HCT116 (cell line): ENCODE data around the gene FAM114A1. TPM values are rescaled to one million over a fixed set of nuclear protein-coding genes. Genes with fewer than 3 reads are reported as not detected.

ENCODE experiments used
- ATAC-seq: fragments of 200-7000 bp; cut with Tn5 transposase; 2 replicates; pipeline ENCODE4 v1.9.1; 2020; ENCODE audit warnings: mild to moderate bottlenecking, moderate library complexity
- BruUV-seq: library from RNA; stranded (reverse); fragments of 400-500 nt; replicated peaks from 2 replicates; lab custom pipeline; 2021; lab: Mats Ljungman, UMichigan
- CTCF ChIA-PET: fragments of 300-600 bp; sonication (Branson Sonifier 250); formaldehyde crosslinking; loops from one replicate; lab custom pipeline; 2021; ENCODE audit warnings: antibody characterized with exemption; lab: Charles Lee
- POLR2A ChIA-PET: fragments of 300-600, 350-600 bp; sonication (Branson Sonifier 250); formaldehyde crosslinking; loops from one replicate; lab custom pipeline; 2021; ENCODE audit warnings: antibody characterized with exemption; lab: Charles Lee
- RAD21 ChIA-PET, 2 experiments: fragments of 300-600 bp; sonication (Branson Sonifier 250); formaldehyde crosslinking; loops; one replicate each; lab custom pipeline; 2023; ENCODE audit warnings: low total read pairs in 2 of 2; ENCODE audit not compliant: uncharacterized antibody in 2 of 2, unreplicated experiment in 2 of 2, low non-redundant PET in 1 of 2; lab: Charles Lee
- DNase-seq: peaks from one replicate; pipeline ENCODE4 v3.0.0-alpha.2; 2010; ENCODE audit warnings: low read depth, low spot score
- H2AFZ ChIP-seq: fragments of 200-600 bp; shearing (Covaris generic), sonication (generic); 2 replicates; pipeline ENCODE4 v1.6.1; 2017; ENCODE audit warnings: low read depth, mixed run types, mixed read lengths, antibody characterized with exemption, low read length; ENCODE audit not compliant: poor library complexity, severe bottlenecking
- H3K27ac ChIP-seq: 2 replicates; pipeline ENCODE4 v1.5.1; 2012; ENCODE audit warnings: low read depth, low read length
- H3K27me3 ChIP-seq: fragments of 200-600 bp; sonication (generic); 2 replicates; pipeline ENCODE4 v1.6.1; 2016; ENCODE audit warnings: mixed run types, low read length, mixed read lengths; ENCODE audit not compliant: insufficient read depth
- H3K36me3 ChIP-seq, 2 experiments: fragments of 200-500 bp in 1 of 2; fragments of 200-600 bp in 1 of 2; sonication (Bioruptor generic) in 1 of 2; sonication (generic) in 1 of 2; 2 replicates each; pipeline versions ENCODE4 v1.5.1 to v1.6.1; 2014 to 2016; ENCODE audit warnings: low read length in 2 of 2, inconsistent platforms in 1 of 2, mixed read lengths in 1 of 2, mixed run types in 1 of 2; ENCODE audit not compliant: insufficient read depth in 2 of 2, control insufficient read depth in 1 of 2
- H3K4me1 ChIP-seq, 2 experiments: fragments of 200-600 bp in 1 of 2; sonication (generic) in 1 of 2; 2 replicates each; pipeline versions ENCODE4 v1.5.1 to v1.6.1; 2012 to 2017; ENCODE audit warnings: low read length in 2 of 2, inconsistent platforms in 1 of 2, mild to moderate bottlenecking in 1 of 2, mixed read lengths in 1 of 2, mixed run types in 1 of 2, moderate library complexity in 1 of 2; ENCODE audit not compliant: insufficient read depth in 2 of 2, control insufficient read depth in 1 of 2
- H3K4me2 ChIP-seq: fragments of 200-600 bp; sonication (generic); 2 replicates; pipeline ENCODE4 v1.6.1; 2017; ENCODE audit warnings: mixed run types, low read length, mixed read lengths
- H3K4me3 ChIP-seq, 2 experiments: fragments of 200-600 bp in 1 of 2; sonication (generic) in 1 of 2; replicated peaks in 1 of 2; 2 replicates each; pipeline ENCODE4 v1.5.1; 2011 to 2016; ENCODE audit warnings: low read length in 2 of 2, control low read depth in 1 of 2, low read depth in 1 of 2, mild to moderate bottlenecking in 1 of 2, mixed read lengths in 1 of 2, mixed run types in 1 of 2
- H3K79me2 ChIP-seq: fragments of 200-600 bp; sonication (generic); 2 replicates; pipeline ENCODE4 v1.6.1; 2017; ENCODE audit warnings: mild to moderate bottlenecking, mixed run types, low read length, moderate library complexity, mixed read lengths; ENCODE audit not compliant: insufficient read depth
- H3K9ac ChIP-seq: fragments of 200-600 bp; sonication (generic); 2 replicates; pipeline ENCODE4 v1.6.1; 2016; ENCODE audit warnings: low read length, mixed read lengths
- H3K9me2 ChIP-seq: fragments of 200-600 bp; sonication (generic), shearing (Covaris generic); 2 replicates; pipeline ENCODE4 v1.6.1; 2017; ENCODE audit warnings: mixed run types, mild to moderate bottlenecking, moderate library complexity; ENCODE audit not compliant: insufficient read depth
- H3K9me3 ChIP-seq, 2 experiments: fragments of 200-500 bp in 1 of 2; fragments of 200-600 bp in 1 of 2; sonication (Bioruptor generic) in 1 of 2; sonication (generic) in 1 of 2; 2 replicates each; pipeline ENCODE4 v1.6.1; 2014 to 2017; ENCODE audit warnings: low read length in 2 of 2, mixed read lengths in 2 of 2, inconsistent platforms in 1 of 2, low read depth in 1 of 2, mild to moderate bottlenecking in 1 of 2, mixed run types in 1 of 2, moderate library complexity in 1 of 2; ENCODE audit not compliant: control insufficient read depth in 1 of 2, insufficient read depth in 1 of 2
- H4K20me1 ChIP-seq: fragments of 200-600 bp; sonication (generic), shearing (Covaris generic); 2 replicates; pipeline ENCODE4 v1.6.1; 2017; ENCODE audit warnings: mixed run types, mild to moderate bottlenecking, moderate library complexity; ENCODE audit not compliant: insufficient read depth
- ATF3 ChIP-seq: IDR thresholded peaks from 2 replicates; pipeline ENCODE4 v1.6.1; 2012
- CBX3 ChIP-seq: IDR thresholded peaks from 2 replicates; pipeline ENCODE4 v1.6.1; 2012; ENCODE audit warnings: low read depth
- CTCF ChIP-seq, 3 experiments: fragments of 200-600 bp in 1 of 3; sonication (generic) in 1 of 3; IDR thresholded peaks in 2 of 3; conservative IDR thresholded peaks in 1 of 3; 2 replicates each; pipeline ENCODE4 v1.5.1; 2012 to 2017; ENCODE audit warnings: low read depth in 2 of 3, low read length in 2 of 3, antibody characterized with exemption in 1 of 3, borderline replicate concordance in 1 of 3, control low read depth in 1 of 3, mild to moderate bottlenecking in 1 of 3, mixed read lengths in 1 of 3, mixed run types in 1 of 3, moderate library complexity in 1 of 3; ENCODE audit not compliant: insufficient read depth in 1 of 3
- EGR1 ChIP-seq: IDR thresholded peaks from 2 replicates; pipeline ENCODE4 v1.6.1; 2012; ENCODE audit warnings: low read depth
- ELF1 ChIP-seq: IDR thresholded peaks from 2 replicates; pipeline ENCODE4 v1.6.1; 2012; ENCODE audit warnings: low read depth, borderline replicate concordance
- EZH2 ChIP-seq: fragments of 200-600 bp; sonication (generic); IDR thresholded peaks from 2 replicates; pipeline ENCODE4 v1.6.1; 2017; ENCODE audit warnings: antibody characterized with exemption, mixed run types
- EZH2phosphoT487 ChIP-seq: fragments of 200-600 bp; IDR thresholded peaks from 2 replicates; pipeline ENCODE4 v1.6.1; 2018; ENCODE audit warnings: antibody characterized with exemption, borderline replicate concordance
- JUND ChIP-seq: IDR thresholded peaks from 2 replicates; pipeline ENCODE4 v1.6.1; 2012
- MAX ChIP-seq: IDR thresholded peaks from 2 replicates; pipeline ENCODE4 v1.6.1; 2012
- POLR2A ChIP-seq: IDR thresholded peaks from 2 replicates; pipeline ENCODE4 v1.7.0; 2011; ENCODE audit warnings: borderline replicate concordance; ENCODE audit not compliant: insufficient read depth, insufficient read length; ENCODE audit errors: extremely low read depth
- RAD21 ChIP-seq: IDR thresholded peaks from 2 replicates; pipeline ENCODE4 v1.6.1; 2012; ENCODE audit warnings: low read depth, mild to moderate bottlenecking
- REST ChIP-seq: IDR thresholded peaks from 2 replicates; pipeline ENCODE4 v1.6.1; 2012; ENCODE audit warnings: low read depth
- SIN3A ChIP-seq: IDR thresholded peaks from 2 replicates; pipeline ENCODE4 v1.6.1; 2012; ENCODE audit warnings: low read depth
- SP1 ChIP-seq: IDR thresholded peaks from 2 replicates; pipeline ENCODE4 v1.6.1; 2012; ENCODE audit warnings: low read depth
- SRF ChIP-seq: IDR thresholded peaks from 2 replicates; pipeline ENCODE4 v1.6.1; 2012; ENCODE audit warnings: low read depth
- YY1 ChIP-seq: IDR thresholded peaks from 2 replicates; pipeline ENCODE4 v1.6.1; 2011; ENCODE audit warnings: low read length, low read depth, moderate library complexity, mild to moderate bottlenecking; ENCODE audit not compliant: insufficient replicate concordance; ENCODE audit errors: extremely low read depth
- ZNF274 ChIP-seq: fragments of 200-500 bp; sonication (Bioruptor generic); IDR thresholded peaks from 2 replicates; pipeline ENCODE4 v1.6.1; 2014; ENCODE audit warnings: mild to moderate bottlenecking, low read depth, low read length, inconsistent platforms
- intact Hi-C: fragments of 100-400 bp; cut with micrococcal nuclease; formaldehyde crosslinking; loops from 2 replicates; pipeline ENCODE4 v1.10.0; 2022
- total RNA-seq: library from RNA; stranded (reverse); gene quantifications from one replicate; pipeline ENCODE4 v1.2.1, GENCODE V29; 2021; ENCODE audit not compliant: unreplicated experiment

Gene FAM114A1
- total RNA-seq, 1 experiment from 2014 or later = 35.6 TPM

GRCh38 chr4:38939165-38939564 lies 71.6 kb downstream of the FAM114A1 start:
- POLR2A ChIA-PET = no interaction called here
- H3K36me3 ChIP-seq = peaks cover 0 to 9% of the 10 kb centered on the region in 2 experiments; a peak in 2 of 4 replicates
- intact Hi-C loops = no loop called here

More at GRCh38 chr4:38939165-38939564, 71.6 kb downstream of the FAM114A1 start:
- ChIA-PET RAD21 (no interaction called here), CTCF (no interaction called here)
- Histone ChIP-seq H3K27me3 (no peaks in the 10 kb centered on the region), H3K27ac (no peak overlapping the region), H3K9me3 (no peaks in the 10 kb centered on the region), H3K4me2 (no peak overlapping the region), H4K20me1 (no peaks in the 10 kb centered on the region), H3K79me2 (no peaks in the 10 kb centered on the region), H3K9ac (no peak overlapping the region), H3K9me2 (no peaks in the 10 kb centered on the region), H3K4me1 (no peaks in the 10 kb centered on the region), H2AFZ (no peak overlapping the region), H3K4me3 (no peak overlapping the region)
- TF ChIP-seq EZH2phosphoT487 = no peak
- no peak for TF ChIP-seq SP1
- no peak for TF ChIP-seq YY1
- no peak for TF ChIP-seq JUND
- TF ChIP-seq SRF = no peak
- no peak for TF ChIP-seq EGR1
- TF ChIP-seq ATF3 = no peak
- TF ChIP-seq POLR2A = no peak
- no peak for TF ChIP-seq EZH2
- TF ChIP-seq RAD21 = no peak
- TF ChIP-seq SIN3A = no peak
- no peak for TF ChIP-seq CTCF (IDR thresholded peaks at IDR 0.05 in 2 of 3, conservative IDR thresholded peaks at IDR 0.05 in 1 of 3; ENCODE audit: borderline replicate concordance in 1 of 3, insufficient read depth in 1 of 3, low read depth in 2 of 3, low read length in 2 of 3)
- TF ChIP-seq ZNF274 = no peak
- TF ChIP-seq MAX = no peak
- no peak for TF ChIP-seq CBX3
- TF ChIP-seq ELF1 = no peak
- TF ChIP-seq REST = no peak
- BruUV-seq = no TSS peak
- ATAC-seq = no peak
- DNase-seq = no peak
